Stimulated activated CD8-positive, alpha-beta memory T cell treated with anti-CD3 and anti-CD28 coated beads, Interleukin-4, amount 100 ng/mL, for 24 hours (primary cell): ENCODE results near the gene SASH1.

Experiments
- DNase-seq: peaks from one replicate; pipeline ENCODE4 v3.0.0-alpha.2; 2020; ENCODE audit warnings: low read depth

SASH1 gene

DNA sequence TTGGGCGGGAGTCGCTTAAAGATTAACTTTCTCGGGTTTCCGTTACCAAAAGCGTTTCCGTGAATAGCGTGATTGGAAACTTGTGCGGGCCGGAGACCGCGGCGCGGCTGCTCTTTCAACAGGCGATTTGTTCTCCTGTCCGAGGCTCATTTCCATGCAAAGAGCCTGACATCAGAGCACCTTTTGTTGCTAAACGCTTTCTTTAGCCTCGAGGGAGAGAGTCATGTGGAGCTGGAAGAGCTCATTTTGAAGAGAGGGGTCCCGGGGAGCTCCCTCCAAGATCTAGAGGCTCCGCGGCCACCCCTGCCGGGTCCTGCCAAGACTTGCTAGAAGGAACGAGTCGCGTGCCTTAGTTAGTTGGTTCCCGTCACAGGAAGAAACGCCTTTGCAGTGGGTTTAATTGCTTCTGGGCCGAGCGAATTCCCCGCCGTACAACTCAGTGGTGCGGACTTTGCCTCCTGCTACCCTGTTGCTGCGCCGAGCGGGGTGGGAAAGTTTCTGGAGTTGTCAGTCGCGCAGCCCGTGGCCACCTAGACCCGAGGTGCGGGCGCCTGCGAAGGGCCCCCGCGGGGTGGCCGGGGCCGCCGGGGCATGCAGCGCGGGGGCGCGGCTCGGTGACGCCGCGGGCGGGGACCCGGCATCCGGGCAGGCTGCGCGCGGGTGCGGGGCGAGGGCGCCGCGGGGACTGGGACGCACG, at the start of gene SASH1:
Gene SASH1, plus strand, starts transcription at position 489 of the 697 bp plus-strand sequence. CDS start 230 bp downstream, outside the sequence.
- DNase-seq: no peak

DNA sequence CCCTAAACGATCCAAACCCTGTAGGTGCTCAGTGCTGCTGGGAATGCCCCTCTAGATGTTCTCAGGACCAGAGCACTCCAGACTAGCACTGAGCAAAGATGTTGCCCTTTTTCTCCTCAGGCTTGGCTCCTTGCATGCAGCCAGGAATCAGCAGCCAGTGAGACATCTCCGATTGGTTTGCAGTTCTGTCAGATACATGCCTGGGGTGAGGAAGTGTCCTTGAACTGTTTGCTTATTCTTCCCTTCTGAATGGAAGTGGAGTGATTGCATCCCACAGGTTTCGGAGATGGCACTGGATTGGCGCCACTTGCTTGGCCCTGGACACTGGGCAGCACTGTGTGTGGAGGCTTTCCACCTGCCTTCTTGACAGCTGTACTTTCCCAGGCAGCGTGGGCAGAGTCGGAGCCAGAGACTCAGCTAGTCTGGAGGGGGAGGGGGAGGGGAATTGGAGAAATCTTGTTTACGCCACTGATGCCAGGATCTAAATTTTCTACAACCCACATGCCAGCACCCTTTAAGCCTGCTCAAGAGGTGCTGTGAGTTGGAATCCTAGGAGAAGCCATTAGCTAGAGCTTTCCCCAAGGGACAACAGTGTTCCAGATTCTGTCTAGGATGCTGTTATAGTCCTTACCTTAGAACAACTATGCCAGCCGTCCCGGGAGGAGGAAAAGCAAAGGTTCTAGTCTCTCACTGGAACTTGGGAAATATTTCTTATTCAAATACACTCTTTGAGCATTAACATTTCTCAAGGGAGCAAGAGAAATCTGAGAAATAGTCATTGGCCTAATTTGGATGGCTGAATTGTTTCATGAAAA, 49.2 kb upstream of the SASH1 start:
- DNase-seq: no peak

DNA sequence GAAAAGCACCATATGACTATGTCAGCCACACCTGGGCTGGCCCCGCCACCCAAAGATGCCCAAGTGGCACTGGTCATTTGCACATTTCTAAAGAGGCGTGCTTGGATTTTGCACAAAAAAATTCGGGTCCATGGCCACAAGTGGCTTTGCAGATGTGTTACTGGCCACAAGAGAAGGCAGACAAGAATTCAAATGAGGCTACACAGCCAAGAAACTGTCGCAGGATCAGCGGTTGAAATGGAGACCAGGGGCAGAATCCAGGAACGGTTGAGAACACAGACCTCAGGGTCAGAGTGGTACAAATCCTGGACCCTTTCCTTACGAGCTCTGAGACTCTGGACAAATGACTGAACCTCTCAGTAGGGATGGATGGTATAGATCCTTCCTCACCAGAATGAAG, 48.6 kb upstream of the SASH1 start:
- DNase-seq: no peak

DNA sequence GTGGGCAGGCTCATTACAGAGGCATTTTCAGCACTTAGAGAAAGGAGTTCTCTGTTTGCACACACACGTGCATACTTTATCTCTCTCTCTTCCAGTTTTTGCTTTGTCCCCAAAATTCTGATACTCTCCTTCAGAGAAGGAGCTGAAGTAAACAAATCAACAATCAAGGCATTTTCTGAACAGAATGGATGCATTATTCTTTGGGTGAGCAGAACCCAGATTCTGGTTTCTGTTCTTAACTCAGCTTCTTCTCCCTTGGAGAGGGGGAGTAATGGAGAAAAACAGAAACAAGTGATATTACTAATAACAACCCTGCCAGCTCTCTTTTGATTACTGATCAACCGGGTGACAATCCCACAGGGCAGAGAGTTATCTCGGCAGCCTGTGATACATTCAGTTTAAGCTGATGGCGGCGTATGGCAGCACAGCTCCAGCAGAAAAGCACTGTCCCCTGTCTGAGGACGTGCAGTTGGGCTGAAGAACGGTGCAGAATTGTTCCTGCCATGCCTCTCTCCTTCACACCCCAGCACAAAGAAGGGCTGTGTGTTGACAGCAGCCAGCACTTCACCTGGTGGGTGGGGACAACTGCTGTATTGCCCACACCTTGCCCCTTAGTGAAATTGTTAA, 47.3 kb upstream of the SASH1 start:
- no peak for DNase-seq

DNA sequence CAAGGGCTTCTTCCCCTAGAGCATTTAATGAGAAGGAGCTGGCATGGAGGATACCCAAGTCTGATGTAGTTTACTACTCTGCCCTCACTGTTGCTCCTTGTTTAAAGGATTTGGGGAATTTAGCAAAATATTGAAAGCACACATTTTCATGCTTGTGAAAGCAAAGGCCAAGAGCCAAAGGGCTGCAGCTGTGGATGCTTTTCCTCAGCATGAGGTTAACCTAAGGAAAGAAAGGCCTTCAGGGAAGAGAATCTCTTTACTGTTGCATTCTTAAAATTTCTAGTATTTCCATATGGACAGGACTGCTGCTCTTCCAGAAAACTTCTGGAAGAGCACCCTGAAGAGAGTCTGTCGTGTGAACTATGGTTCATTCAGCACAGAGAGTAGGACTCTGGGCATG, 45.9 kb upstream of the SASH1 start:
- DNase-seq: no peak

DNA sequence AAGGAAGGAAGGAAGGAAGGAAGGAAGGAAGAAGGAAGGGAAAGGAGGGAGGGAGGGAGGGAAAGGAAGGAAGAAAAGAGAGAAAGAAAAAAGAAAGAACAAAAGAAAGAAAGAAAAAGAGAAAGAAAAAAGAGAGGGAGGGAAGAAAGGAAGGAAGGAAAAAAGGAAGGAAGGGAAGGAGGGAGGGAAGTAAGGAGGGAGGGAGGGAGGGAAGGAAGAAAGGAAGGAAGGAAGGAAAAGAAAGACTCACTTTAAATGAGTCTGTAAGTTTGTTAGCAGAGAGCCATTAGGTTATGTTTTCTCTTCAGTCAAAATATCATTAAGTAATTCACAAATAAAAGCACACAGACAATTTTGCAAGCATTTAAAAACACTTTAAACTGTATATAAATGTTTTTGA, 44.0 kb upstream of the SASH1 start:
- DNase-seq: no peak

DNA sequence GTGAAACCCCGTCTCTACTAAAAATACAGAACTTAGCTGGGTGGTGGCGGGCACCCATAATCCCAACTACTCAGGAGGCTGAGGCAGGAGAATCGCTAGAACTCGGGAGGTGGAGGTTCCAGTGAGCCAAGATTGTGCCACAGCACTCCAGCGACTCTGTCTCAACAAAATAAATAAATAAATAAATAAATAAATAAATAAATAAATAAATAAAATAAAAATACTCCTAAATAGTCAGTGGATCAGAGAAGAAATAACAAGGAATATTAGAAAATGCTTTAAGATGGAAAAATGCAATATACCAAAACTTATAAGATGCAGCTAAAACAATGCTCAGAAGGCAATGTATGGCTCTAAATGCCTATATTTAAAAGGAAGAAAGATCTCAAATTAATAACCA, 39.0 kb upstream of the SASH1 start:
- DNase-seq: no peak

DNA sequence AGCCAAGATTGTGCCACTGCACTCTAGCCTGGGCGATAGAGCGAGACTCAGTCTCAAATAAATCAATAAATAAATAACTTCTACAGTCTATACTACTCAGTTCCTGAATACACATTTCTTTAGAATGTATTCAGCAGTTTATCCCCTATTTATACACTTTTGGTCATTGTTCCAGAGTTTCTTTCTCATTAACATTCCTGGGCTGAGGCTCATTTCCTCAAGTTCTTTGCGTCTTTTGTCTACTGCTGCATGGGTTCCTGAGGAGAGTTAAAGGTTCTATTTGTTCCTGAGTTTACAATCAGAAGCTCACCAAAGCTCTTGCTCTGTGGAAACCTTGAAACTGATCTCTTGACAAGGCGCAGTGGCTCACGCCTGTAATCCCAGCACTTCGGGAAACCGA, 37.7 kb upstream of the SASH1 start:
- no peak for DNase-seq

DNA sequence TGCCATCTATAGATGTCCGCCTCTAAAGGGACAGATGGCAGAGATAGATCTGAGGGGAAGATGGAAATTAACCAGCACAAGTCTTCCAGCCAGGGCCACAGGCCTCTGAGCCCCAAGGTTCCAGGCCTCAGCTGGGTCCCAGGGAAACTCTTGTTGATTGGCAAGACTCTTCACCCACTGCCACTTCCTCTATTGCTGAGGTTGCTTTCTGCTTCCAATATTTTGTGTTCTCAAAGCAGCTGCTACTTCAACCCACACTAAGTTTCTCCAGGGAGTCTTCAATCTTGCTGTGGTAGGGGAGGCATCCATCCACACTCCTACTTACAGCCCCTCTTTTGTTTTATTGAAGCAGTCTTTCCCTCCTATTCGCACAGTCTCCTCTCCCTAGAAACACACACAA, 36.4 kb upstream of the SASH1 start:
- no peak for DNase-seq

DNA sequence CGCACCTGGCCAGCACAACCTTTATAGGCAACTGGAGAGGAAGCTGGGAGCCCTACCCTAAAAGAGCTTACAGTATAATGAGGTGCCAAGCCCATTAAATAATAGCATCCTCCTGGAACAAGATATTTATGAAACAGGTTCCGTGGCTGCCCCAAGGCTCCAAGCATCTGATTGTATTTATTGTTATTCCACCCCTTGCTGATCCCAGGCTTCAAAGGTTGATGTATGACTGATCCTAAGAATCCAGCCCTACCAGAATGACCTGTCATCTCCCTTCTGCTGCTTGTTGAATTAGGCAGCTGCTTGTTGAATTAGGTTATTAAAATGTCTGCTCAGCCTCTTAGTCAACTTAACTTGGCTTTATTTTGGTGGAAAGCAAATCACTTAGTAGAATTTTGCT, 35.2 kb upstream of the SASH1 start:
- no peak for DNase-seq

DNA sequence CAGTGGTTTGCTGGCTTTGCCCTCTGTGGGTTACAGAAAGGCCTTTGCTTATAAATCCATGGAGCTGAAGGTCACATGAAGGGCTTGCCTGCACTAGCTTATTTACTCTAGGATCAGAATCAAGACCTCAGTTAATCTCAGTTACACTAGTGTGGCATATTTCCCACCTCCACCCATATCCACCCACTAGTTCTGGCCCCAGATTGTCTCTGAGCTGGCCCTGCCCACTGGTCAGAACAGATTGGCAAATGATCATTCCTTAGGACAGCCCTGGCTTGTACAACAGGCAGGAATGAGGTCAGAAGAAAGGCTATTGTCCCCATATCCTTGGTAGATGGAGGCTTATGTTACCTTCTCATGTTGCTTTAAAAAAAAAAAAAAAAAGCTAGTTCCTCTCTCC, 33.3 kb upstream of the SASH1 start:
- no peak for DNase-seq

DNA sequence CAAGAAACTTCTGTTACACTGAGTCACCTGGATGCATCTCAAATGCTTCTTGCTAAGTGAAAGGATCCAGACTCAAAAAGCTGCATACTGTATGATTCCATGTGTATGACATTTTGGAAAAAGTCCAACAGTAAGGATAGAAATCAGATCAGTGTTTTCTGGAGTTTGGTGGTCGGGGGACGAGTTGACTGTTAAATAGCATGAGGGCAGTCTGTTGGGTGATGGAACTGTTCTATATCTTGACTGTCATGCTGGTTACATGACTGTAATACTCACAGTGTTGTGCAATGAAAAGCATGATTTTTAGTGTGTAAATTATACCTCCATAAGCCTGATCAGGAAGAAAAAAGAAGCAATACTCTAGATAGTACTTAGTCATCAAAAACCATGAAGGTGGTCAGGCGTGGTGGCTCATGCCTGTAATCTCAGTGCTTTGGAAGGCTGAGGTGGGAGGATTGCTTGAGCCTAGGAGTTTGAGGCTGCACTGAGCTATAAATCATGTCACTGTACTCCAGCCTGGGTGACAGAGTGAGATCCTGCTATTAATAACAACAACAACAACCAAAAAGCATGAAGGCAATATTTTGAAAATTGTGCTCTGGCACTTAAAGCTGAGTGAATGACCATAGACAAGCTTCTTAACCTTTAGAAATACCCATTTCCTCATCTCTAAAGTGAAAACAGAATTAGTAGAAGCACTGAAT, 30.5 kb upstream of the SASH1 start:
- no peak for DNase-seq

DNA sequence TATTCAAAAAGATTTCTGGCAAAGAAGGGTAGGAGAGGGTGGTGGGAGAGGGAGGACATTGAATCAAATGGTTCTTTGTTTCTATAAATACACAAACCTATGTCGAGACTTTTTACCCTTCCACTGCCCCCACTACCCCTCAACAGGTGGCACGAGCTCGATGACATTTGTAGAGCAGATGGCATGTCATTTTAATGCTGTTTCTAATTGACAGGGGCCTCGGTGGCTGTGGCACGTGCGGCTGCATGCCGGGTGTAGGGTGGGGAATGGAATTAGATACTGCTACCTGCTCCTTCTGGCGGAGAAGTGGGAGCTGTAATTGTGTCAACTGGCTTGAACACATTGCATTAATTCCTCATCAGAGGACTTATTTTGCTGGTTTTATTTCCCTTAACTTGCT, 29.1 kb upstream of the SASH1 start:
- DNase-seq: no peak

DNA sequence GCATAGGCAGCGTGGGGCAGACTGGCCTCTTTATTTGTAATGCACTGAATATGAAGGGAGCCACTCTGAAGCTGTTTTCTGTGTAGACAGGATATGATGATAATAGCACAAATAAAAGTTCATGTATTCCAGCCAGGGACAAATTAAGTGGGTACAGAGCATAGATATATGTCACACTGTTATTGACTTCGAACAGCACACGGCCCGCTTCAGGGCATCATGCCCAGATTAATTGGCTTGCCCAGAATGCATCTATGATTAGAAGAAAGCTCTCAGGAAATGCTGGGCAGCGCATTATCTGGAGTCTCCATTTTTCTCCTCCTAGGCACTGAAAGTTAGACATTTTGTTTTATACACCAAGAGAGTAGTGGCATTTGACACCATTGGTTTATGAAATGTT, 26.3 kb upstream of the SASH1 start:
- no peak for DNase-seq

DNA sequence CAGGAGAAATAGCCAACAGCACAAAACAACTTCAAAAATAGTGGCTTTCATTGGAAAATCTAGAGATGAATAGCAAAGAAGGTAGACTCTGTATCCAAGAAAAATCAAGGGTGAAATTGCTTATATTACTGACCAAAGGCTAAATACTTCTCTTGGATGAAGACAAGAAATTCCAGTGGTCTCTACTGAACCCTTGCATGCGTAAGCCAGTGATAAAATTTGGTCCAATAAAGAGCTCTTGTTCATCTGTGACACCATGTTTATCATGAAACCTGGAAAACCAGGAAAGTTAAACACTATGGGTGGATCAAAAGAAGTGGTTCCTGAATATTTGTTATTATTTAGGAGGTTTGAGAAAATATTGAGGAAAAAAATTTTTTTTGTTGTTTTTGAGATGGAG, 25.6 kb upstream of the SASH1 start:
- no peak for DNase-seq

DNA sequence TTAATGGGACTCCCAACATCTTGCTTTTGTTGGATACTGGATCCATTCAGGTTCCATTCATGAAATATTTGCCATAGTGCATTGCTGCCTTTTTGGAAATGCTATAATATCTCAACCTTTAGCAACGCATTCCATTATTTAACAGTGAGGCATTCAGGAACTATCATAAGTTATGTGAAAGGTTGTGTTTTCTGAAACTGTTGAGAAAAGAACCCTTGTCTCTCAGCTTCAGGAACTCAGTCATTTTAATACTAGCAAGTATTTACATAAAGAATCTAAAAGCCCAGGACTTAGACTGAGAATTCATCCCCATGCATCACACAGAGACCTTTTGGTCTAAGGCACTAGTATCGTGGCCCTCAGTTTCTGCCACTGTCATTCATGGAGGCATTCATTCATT, 24.9 kb upstream of the SASH1 start:
- DNase-seq: no peak

DNA sequence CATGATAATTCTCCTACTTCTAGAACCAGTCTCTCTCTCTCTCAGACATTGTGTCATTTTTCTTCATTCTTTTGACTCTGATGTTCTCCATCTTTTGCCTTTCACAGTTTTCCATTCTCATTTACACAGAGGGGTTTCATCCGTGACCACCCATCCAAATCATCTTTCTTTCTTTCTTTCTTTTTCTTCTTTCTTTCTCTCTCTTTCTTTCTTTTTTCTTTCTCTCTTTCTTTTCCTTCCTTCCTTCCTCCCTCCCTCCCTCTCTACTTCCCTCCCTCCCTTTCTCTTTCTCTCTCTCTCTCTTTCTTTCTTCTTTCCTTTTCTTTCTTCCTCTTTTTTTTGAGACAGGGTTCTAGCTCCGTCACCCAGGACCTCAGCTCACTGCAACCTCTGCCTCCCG, 19.9 kb upstream of the SASH1 start:
- DNase-seq: no peak

DNA sequence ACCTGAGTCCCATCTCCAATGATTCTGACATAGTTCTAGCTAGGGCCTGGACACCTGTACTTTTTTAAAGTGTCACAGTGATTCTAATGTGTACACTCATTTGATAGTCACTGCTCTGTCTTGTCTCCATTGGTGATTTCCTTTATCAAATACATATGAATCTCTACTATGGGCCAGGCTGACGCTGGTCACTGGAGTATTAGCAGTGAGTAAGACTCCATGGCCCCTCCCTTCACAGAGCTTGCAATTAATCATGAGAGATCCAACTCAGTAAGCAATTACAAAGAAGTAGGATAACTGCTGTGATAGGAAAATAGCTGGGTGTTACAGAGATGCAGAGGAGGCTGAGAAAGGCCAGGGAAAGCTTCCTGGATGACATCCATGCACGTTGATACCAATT, 19.3 kb upstream of the SASH1 start:
- DNase-seq: no peak

DNA sequence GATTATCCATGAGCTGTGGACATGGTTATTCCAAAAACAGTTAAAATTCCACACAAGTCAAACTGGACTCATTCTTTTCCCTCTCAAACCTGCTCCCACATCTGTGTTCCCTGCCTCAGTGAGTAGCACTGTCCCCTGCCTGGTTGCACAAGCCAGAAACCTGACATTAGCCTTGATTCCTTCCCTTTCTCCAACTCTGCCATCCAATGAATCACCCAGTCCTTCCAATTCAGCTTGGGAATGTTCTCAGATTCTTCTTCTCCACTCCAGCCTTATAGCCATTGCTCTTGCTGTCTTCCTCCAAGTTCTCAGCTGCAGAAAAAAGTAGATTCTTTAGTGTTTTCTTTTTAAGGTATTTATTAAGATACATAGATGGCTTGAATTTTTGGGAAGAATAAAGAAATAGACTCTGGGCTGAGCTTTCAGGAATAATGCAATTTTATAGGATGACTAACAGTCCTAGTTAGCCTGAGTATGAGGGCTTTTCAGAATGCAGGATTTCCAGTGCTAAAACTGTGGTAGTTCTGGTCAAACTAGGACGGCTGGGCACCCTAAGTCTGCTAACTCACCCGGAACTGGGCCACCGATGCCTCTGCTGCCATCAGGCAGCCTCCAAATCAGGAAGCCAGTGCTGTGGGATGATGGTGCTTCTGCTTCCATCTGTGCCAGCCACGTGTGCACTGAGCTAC, 18.2 kb upstream of the SASH1 start:
- no peak for DNase-seq

DNA sequence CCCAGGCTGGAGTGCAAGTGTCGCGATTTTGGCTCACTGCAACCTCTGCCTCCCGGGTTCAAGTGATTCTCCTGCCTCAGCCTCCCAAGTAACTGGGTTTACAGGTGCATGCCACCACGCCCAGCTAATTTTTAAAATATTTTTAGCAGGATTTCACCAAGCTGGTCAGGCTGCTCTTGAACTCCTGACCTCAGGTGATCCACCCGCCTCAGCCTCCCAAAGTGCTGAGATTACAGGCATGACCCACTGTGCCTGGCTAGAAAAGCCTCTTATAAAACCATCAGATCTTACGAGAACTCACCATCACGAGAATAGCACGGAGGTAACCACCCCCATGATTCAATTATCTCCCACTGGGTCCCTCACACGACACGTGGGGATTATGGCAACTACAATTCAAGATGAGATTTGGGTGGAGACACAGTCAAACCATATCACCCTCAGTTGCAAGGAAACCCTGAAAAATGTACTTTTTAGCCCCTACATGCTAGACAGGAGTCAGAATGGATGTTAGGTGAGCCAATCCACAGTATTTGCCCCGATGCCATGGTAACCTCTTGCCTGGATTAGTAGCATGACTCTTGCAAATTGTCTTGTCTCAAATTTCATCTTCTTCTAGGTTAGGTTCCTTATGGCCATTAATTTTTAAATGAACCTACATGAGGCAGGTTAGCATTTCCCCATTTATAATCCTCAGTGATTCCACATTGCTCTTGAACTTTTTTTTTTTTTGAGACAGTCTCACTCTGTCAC, 17.1 kb upstream of the SASH1 start:
- no peak for DNase-seq

DNA sequence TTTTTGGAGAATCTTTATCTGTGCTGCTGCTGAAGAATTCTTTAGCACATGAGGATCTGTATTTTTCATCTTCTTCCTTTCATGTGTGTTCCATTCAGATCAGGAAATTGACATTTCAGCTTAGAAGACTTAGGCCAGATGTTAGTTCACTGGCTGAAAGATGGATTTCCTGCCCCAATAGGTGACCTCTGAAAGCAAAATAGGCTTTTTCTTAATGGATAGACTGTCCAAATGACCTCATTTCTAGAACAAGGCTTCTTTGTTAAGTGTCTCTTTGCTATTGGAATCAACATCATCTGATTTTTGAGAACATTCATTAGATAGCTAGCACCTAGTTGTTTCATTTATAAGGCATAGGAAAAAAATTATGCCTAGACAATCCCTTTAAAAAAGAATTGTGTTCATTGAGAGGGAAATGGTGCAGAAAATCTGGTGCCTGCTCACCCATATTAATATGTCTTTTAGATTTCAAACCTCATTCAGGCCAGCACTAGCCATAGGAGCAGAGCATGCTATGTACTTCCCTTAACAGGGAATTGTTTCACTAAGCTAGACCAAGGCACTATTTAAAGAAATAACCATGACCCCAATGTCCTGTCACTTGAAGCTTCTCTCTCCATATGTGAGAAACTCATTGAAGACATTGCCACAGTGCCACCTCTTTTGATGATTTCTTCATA, 13.6 kb upstream of the SASH1 start:
- no peak for DNase-seq
